KMS-11 (cell line): ENCODE measurements around the gene PKD2L2.
"Not testable (repeated sequence)": the region's sequence is repeated elsewhere in the genome, so short reads cannot be mapped to it uniquely, and the experiment has no call there.

Experiments
- H2AFZ ChIP-seq: fragments of 200-600 bp; sonication (generic); 2 replicates; pipeline ENCODE4 v1.6.1; 2016; ENCODE audit warnings: antibody characterized with exemption, mixed run types, low read depth
- H3K27ac ChIP-seq: fragments of 200-600 bp; sonication (generic); 2 replicates; pipeline ENCODE4 v1.6.1; 2016; ENCODE audit warnings: mild to moderate bottlenecking, mixed run types
- H3K27me3 ChIP-seq: fragments of 200-600 bp; sonication (generic); 2 replicates; pipeline ENCODE4 v1.6.1; 2017; ENCODE audit warnings: mild to moderate bottlenecking, low read depth, mixed run types, moderate library complexity; ENCODE audit not compliant: insufficient read depth
- H3K36me3 ChIP-seq: fragments of 200-600 bp; sonication (generic); 2 replicates; pipeline ENCODE4 v1.6.1; 2017; ENCODE audit warnings: mild to moderate bottlenecking, mixed run types; ENCODE audit not compliant: insufficient read depth
- H3K4me1 ChIP-seq: fragments of 200-600 bp; sonication (generic); 2 replicates; pipeline ENCODE4 v1.6.1; 2016; ENCODE audit warnings: mild to moderate bottlenecking, low read depth, mixed run types; ENCODE audit not compliant: poor library complexity, severe bottlenecking
- H3K4me2 ChIP-seq: fragments of 200-600 bp; sonication (generic); 2 replicates; pipeline ENCODE4 v1.7.0; 2016; ENCODE audit warnings: mild to moderate bottlenecking, mixed run types
- H3K4me3 ChIP-seq: fragments of 200-600 bp; sonication (generic); IDR thresholded peaks from 2 replicates; pipeline ENCODE4 v1.6.1; 2017; ENCODE audit warnings: low read depth, low read length, mixed read lengths; ENCODE audit not compliant: insufficient read depth
- H3K79me2 ChIP-seq: fragments of 200-600 bp; sonication (generic); 2 replicates; pipeline ENCODE4 v1.6.1; 2016; ENCODE audit warnings: low read depth, mixed run types; ENCODE audit not compliant: insufficient read depth
- H3K9ac ChIP-seq: fragments of 200-600 bp; sonication (generic); 2 replicates; pipeline ENCODE4 v1.6.1; 2016; ENCODE audit warnings: mild to moderate bottlenecking, mixed run types
- H4K20me1 ChIP-seq: fragments of 200-600 bp; sonication (generic); 2 replicates; pipeline ENCODE4 v1.6.1; 2016; ENCODE audit warnings: mild to moderate bottlenecking, mixed run types; ENCODE audit not compliant: insufficient read depth
- CTCF ChIP-seq: fragments of 200-600 bp; sonication (generic); conservative IDR thresholded peaks from 2 replicates; pipeline ENCODE4 v1.6.1; 2017; ENCODE audit warnings: low read depth, mild to moderate bottlenecking, antibody characterized with exemption, low read length, moderate library complexity, mixed read lengths

The PKD2L2 gene

GRCh38 chr5:137858223-137858916 lies 30.9 kb upstream of the PKD2L2 start:
- Histone ChIP-seq H3K27me3 (peaks cover 21% of the 10 kb centered on the region; the same call in 1 of the 2 replicates), H3K79me2 (no peaks in the 10 kb centered on the region), H3K4me3 (no peak overlapping the region), H3K4me1 (peaks cover 33% of the 10 kb centered on the region), H3K36me3 (no peaks in the 10 kb centered on the region), H3K4me2 (peak overlapping the region; percentile 62), H3K9ac (no peak overlapping the region), H2AFZ (no peak overlapping the region), H4K20me1 (no peaks in the 10 kb centered on the region; the same call in 1 of the 2 replicates), H3K27ac (no peak overlapping the region)
- TF ChIP-seq CTCF: no peak

GRCh38 chr5:137858954-137859353 lies 30.3 kb upstream of the PKD2L2 start:
- H3K79me2 ChIP-seq: no peaks in the 10 kb centered on the region
- peaks cover 33% of the 10 kb centered on the region for H3K4me1 ChIP-seq
- no peak overlapping the region for H3K9ac ChIP-seq
- H3K27me3 ChIP-seq: peaks cover 21% of the 10 kb centered on the region; the same call in 1 of the 2 replicates
- H2AFZ ChIP-seq: no peak overlapping the region
- TF ChIP-seq CTCF: no peak
- H3K4me3 ChIP-seq: no peak overlapping the region
- H3K36me3 ChIP-seq: no peaks in the 10 kb centered on the region
- no peaks in the 10 kb centered on the region; the same call in 1 of the 2 replicates for H4K20me1 ChIP-seq
- peak overlapping the region; percentile 62; the same call in 1 of the 2 replicates for H3K4me2 ChIP-seq
- no peak overlapping the region for H3K27ac ChIP-seq

GRCh38 chr5:137862251-137862650 lies 27.0 kb upstream of the PKD2L2 start:
- Histone ChIP-seq H3K36me3 (no peaks in the 10 kb centered on the region), H3K9ac (no peak overlapping the region)
- TF ChIP-seq CTCF: no peak

GRCh38 chr5:137863653-137864052 lies 25.6 kb upstream of the PKD2L2 start:
- H3K79me2 ChIP-seq, H3K27ac ChIP-seq, H3K4me1 ChIP-seq, H3K9ac ChIP-seq, H3K27me3 ChIP-seq, H3K4me2 ChIP-seq, H2AFZ ChIP-seq, H4K20me1 ChIP-seq, H3K36me3 ChIP-seq, H3K4me3 ChIP-seq: not testable (repeated sequence)

More at GRCh38 chr5:137862251-137862650, 27.0 kb upstream of the PKD2L2 start:
- Histone ChIP-seq H3K27ac (no peak overlapping the region), H3K4me3 (no peak overlapping the region), H3K4me2 (no peak overlapping the region), H3K79me2 (no peaks in the 10 kb centered on the region), H3K4me1 (peaks cover 15% of the 10 kb centered on the region), H2AFZ (no peak overlapping the region), H4K20me1 (no peaks in the 10 kb centered on the region; the same call in 1 of the 2 replicates), H3K27me3 (peaks cover 9% of the 10 kb centered on the region; the same call in 1 of the 2 replicates)
